Activated T-cell treated with anti-CD3 and anti-CD28 coated beads for 4 hours (primary cell): Measurements from ENCODE around the gene LRRC49.

ENCODE experiments used
- DNase-seq: peaks from one replicate; pipeline ENCODE4 v3.0.0-alpha.2; 2020

The LRRC49 gene

GRCh38 chr15:71055461-71055860 is 162.8 kb downstream of the LRRC49 start:
- DNase-seq = no peak

- DNase-seq = no peak
Observed at GRCh38 chr15:71056111-71056510, 163.5 kb downstream of the LRRC49 start.

GRCh38 chr15:71057143-71057542 is 164.5 kb downstream of the LRRC49 start:
- DNase-seq = no peak

GRCh38 chr15:71057581-71057980 is 165.0 kb downstream of the LRRC49 start:
- DNase-seq = no peak

GRCh38 chr15:71060983-71061382 is 168.4 kb downstream of the LRRC49 start:
- DNase-seq = no peak

- DNase-seq = no peak
Observed at GRCh38 chr15:71066983-71067382, 174.4 kb downstream of the LRRC49 start.

GRCh38 chr15:71069693-71070092 is 177.1 kb downstream of the LRRC49 start:
- no peak for DNase-seq

GRCh38 chr15:71071529-71071928 is 178.9 kb downstream of the LRRC49 start:
- no peak for DNase-seq

GRCh38 chr15:71072423-71072822 is 179.8 kb downstream of the LRRC49 start:
- DNase-seq = no peak

- DNase-seq = no peak
Observed at GRCh38 chr15:71078506-71079207, 186.0 kb downstream of the LRRC49 start.

- no peak for DNase-seq
Observed at GRCh38 chr15:71079208-71080044, 186.8 kb downstream of the LRRC49 start.

GRCh38 chr15:71080166-71080565 is 187.5 kb downstream of the LRRC49 start:
- DNase-seq = no peak

- DNase-seq = no peak
Observed at GRCh38 chr15:71080705-71081104, 188.1 kb downstream of the LRRC49 start.

GRCh38 chr15:71082803-71083202 is 190.2 kb downstream of the LRRC49 start:
- no peak for DNase-seq

- no peak for DNase-seq
Observed at GRCh38 chr15:71083349-71083748, 190.7 kb downstream of the LRRC49 start.

- DNase-seq = no peak
Observed at GRCh38 chr15:71084264-71084663, 191.6 kb downstream of the LRRC49 start.

- DNase-seq = no peak
Observed at GRCh38 chr15:71085809-71086208, 193.2 kb downstream of the LRRC49 start.

- no peak for DNase-seq
Observed at GRCh38 chr15:71088155-71088554, 195.5 kb downstream of the LRRC49 start.

GRCh38 chr15:71088683-71089082 is 196.1 kb downstream of the LRRC49 start:
- no peak for DNase-seq

GRCh38 chr15:71089801-71090200 is 197.2 kb downstream of the LRRC49 start:
- DNase-seq = no peak

GRCh38 chr15:71091601-71092000 is 199.0 kb downstream of the LRRC49 start:
- DNase-seq = no peak

- DNase-seq = no peak
Observed at GRCh38 chr15:71092056-71092600, 199.5 kb downstream of the LRRC49 start.

- DNase-seq = no peak
Observed at GRCh38 chr15:71093054-71094024, 200.7 kb downstream of the LRRC49 start.
